Lower lobe of right lung (tissue), 2 donors: ENCODE data around the gene NLGN3. TPM values are rescaled to one million over a fixed set of nuclear protein-coding genes. Genes with fewer than 3 reads are reported as not detected.
"Not testable (repeated sequence)": the region's sequence is repeated elsewhere in the genome, so short reads cannot be mapped to it uniquely, and the experiment has no call there.

Source experiments
- ATAC-seq, 2 donors: fragments of 200-7000 bp; cut with Tn5 transposase; one replicate each; pipeline ENCODE4 v1.9.1; 2020 to 2022; ENCODE audit warnings: mild to moderate bottlenecking in 2 of 2, moderate library complexity in 2 of 2
- DNase-seq: peaks from one replicate; pipeline ENCODE4 v3.0.0-alpha.2; 2020
- H3K27ac ChIP-seq: fragments of 200-600 bp; one replicate; pipeline ENCODE4 v1.8.0; 2022
- H3K27me3 ChIP-seq: fragments of 200-600 bp; one replicate; pipeline ENCODE4 v1.8.0; 2022; ENCODE audit warnings: low read depth
- H3K36me3 ChIP-seq: fragments of 200-600 bp; one replicate; pipeline ENCODE4 v1.8.0; 2022; ENCODE audit warnings: mild to moderate bottlenecking
- H3K4me1 ChIP-seq: fragments of 200-600 bp; one replicate; pipeline ENCODE4 v1.8.0; 2022
- H3K4me3 ChIP-seq: fragments of 200-600 bp; one replicate; pipeline ENCODE4 v1.8.0; 2022; ENCODE audit warnings: mild to moderate bottlenecking
- H3K9me3 ChIP-seq: fragments of 200-600 bp; one replicate; pipeline ENCODE4 v1.8.0; 2022
- intact Hi-C: fragments of 100-400 bp; cut with DNase I; formaldehyde crosslinking; loops from one replicate; pipeline ENCODE4 v1.11.0; 2022
- total RNA-seq: library from RNA; stranded (reverse); fragmentation: NEBNext Ultra II Directional; extraction: Animal tissue kit (Norgen Biotek cat#: 25700); gene quantifications from one replicate; pipeline ENCODE4 v1.2.1, GENCODE V29; 2021
- TF ChIP-seq, protein P1 (sequence below): fragments of 200-600 bp; IDR thresholded peaks from one replicate; pipeline ENCODE4 v1.8.0; 2022; ENCODE audit warnings: antibody characterized with exemption, mild to moderate bottlenecking
- donor health status: DM: no; HTN: yes; CAD: no; lungs with severe emphysema.

Gene NLGN3
- total RNA-seq, 1 donor from 2014 or later: 1.3 TPM

DNA sequence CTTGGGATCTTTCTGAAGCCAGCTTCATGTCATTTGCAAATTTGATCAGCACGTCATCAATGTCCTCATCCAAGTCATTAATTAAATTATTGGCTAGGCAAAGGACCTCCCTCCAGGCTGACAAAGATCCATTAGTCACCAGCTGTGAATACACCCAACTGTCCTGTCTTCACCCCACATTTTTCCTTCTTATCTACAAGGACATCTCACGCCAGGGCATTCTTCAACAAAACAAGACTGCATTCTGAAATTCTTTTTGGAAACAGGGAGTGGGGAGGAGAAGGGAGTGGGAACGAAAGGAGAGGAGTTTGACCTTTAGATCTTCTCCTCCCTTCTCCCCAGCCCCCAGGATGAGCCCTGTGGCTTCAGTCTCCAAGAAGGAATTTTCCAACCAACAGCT, 32.7 kb downstream of the NLGN3 start:
- H3K4me1 ChIP-seq: no peaks in the 10 kb centered on the region
- no peak for ATAC-seq
- no peak overlapping the region for H3K27ac ChIP-seq
- TF ChIP-seq, protein P1, sequence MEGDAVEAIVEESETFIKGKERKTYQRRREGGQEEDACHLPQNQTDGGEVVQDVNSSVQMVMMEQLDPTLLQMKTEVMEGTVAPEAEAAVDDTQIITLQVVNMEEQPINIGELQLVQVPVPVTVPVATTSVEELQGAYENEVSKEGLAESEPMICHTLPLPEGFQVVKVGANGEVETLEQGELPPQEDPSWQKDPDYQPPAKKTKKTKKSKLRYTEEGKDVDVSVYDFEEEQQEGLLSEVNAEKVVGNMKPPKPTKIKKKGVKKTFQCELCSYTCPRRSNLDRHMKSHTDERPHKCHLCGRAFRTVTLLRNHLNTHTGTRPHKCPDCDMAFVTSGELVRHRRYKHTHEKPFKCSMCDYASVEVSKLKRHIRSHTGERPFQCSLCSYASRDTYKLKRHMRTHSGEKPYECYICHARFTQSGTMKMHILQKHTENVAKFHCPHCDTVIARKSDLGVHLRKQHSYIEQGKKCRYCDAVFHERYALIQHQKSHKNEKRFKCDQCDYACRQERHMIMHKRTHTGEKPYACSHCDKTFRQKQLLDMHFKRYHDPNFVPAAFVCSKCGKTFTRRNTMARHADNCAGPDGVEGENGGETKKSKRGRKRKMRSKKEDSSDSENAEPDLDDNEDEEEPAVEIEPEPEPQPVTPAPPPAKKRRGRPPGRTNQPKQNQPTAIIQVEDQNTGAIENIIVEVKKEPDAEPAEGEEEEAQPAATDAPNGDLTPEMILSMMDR: no peak
- no peak overlapping the region for H3K4me3 ChIP-seq
- DNase-seq: no peak
- no peaks in the 10 kb centered on the region for H3K27me3 ChIP-seq
- intact Hi-C loops: no loop called here
- H3K36me3 ChIP-seq: no peaks in the 10 kb centered on the region
- no peaks in the 10 kb centered on the region for H3K9me3 ChIP-seq

DNA sequence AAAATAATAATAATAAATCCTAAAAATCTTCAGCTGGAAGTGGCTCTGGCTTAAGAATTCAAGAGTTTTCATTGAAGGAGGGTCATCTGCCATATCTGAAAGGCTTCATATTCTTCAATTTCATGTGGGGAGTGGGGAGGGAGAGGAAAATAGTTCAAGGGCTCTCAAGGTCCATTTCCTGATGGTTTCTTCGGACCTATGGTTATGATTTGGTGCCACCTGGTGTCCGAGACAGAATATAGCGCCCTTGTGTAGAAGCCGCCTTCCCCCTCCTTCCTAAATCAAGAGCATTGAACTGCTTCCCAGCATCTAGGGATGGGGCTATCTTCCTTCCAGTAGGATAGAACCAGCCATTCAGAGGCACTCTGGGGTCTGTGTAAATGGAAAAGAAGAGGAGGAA, 34.3 kb downstream of the NLGN3 start:
- Histone ChIP-seq H3K36me3 (no peaks in the 10 kb centered on the region), H3K4me3 (no peak overlapping the region), H3K27me3 (no peaks in the 10 kb centered on the region), H3K9me3 (no peaks in the 10 kb centered on the region), H3K4me1 (peaks cover 6% of the 10 kb centered on the region), H3K27ac (no peak overlapping the region)
- ATAC-seq: peak; percentile 56 to 66
- TF ChIP-seq, protein P1: peak; percentile 64
- intact Hi-C loops: no loop called here
- DNase-seq: peak; percentile 47

DNA sequence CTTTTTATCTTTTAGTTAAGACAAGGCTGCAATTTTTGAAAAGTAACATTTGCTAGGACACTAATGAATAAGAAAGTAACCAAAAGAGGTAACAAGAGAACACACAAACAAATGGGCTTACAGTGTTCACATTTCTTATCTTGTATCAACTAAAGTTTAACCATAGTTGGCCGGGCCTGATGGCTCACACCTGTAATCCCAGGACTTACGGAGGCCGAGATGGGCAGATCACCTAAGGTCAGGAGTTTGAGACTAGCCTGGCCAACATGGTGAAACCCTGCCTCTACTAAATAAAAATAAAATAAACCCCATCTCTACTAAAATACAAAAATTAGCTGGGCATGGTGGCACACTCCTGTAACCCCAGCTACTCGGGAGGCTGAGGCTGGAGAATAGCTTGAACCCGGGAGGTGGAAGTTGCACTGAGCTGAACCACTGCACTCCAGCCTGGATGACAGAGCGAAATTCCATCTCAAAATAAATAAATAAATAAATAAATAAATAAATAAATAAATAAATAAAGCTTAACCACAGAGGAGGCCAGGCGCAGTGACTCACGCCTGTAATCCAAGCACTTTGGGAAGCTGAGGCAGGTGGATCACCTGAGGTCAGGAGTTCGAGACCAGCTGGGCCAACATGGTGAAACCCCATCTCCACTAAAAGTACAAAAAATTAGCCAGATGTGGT, 36.1 kb downstream of the NLGN3 start:
- H3K27me3 ChIP-seq, ATAC-seq, H3K36me3 ChIP-seq, DNase-seq, H3K27ac ChIP-seq, intact Hi-C loops, H3K4me1 ChIP-seq, H3K4me3 ChIP-seq, H3K9me3 ChIP-seq: not testable (repeated sequence)

DNA sequence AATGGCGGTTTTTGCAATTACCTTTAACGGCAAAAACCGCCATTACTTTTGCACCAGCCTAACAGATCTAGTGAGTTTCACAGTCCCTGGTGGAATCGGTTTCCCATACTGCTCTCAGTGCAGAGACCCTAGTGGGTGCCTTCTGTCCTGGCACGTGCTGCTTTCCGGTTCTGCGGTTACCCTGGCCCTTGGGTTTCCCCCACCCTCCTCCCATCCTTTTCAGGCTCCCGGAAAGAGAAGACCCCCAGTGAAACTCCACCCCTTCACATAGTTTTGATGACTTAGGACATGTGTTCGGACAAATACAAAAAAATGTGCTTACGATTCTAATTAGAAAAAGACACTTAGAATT, 36.9 kb downstream of the NLGN3 start:
- H3K4me1 ChIP-seq: peaks cover 6% of the 10 kb centered on the region
- intact Hi-C loops: no loop called here
- H3K4me3 ChIP-seq: peak overlapping the region; percentile 52
- ATAC-seq (peak; percentile 42 to 45), DNase-seq (no peak)
- no peaks in the 10 kb centered on the region for H3K27me3 ChIP-seq
- no peaks in the 10 kb centered on the region for H3K36me3 ChIP-seq
- H3K27ac ChIP-seq: peak overlapping the region; percentile 84
- TF ChIP-seq, protein P1: no peak
- H3K9me3 ChIP-seq: no peaks in the 10 kb centered on the region

DNA sequence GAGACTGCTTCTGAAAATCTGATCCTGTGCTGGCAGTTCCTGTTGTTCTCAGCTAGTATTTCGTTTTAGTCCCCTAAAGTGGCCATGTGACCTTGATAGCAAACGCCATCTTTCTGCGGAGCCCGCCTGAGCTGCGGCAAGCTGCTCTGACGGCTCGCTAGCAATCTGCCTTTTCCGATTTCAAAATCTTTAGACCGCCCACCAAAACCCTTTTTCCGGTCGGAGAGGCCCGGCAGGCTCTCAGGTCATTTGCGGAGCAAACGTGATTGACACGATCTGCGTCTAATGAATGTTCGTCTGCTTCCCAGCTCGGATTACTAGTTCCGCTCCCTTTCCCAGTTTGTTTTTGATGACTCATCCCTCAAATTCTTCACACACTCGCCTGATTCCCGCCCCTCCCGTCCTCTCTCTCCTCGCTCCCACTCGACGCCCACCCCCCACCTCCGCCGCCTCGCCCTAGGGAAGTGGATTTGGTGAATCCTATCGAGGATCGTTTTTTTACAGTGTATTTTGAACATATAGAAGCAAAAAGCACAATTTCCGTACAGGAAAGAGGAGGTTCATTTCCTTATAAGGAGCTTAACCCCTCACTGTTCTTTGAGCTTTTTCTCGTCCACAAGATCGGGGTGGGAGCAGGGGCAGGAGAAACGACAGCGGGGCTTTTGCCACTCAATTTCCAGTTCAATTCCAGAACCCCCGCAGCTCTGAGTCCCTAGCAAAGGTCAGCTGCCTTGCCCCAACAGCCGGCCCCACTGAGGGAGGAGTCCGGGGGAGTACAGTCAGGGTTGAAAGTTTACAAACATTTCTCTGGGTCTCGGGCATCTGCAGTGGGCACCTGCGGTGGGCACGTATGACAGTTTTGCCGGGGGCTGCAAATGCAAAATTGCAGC, 37.5 kb downstream of the NLGN3 start:
- Histone ChIP-seq H3K4me1 (peaks cover 6% of the 10 kb centered on the region), H3K27ac (peak overlapping the region; percentile 84), H3K27me3 (no peaks in the 10 kb centered on the region), H3K36me3 (no peaks in the 10 kb centered on the region), H3K4me3 (peak overlapping the region; percentile 52), H3K9me3 (no peaks in the 10 kb centered on the region)
- TF ChIP-seq, protein P1: no peak
- ATAC-seq (peak; percentile 95 to 97), DNase-seq (peak; percentile 85)
- intact Hi-C loops: no loop called here

DNA sequence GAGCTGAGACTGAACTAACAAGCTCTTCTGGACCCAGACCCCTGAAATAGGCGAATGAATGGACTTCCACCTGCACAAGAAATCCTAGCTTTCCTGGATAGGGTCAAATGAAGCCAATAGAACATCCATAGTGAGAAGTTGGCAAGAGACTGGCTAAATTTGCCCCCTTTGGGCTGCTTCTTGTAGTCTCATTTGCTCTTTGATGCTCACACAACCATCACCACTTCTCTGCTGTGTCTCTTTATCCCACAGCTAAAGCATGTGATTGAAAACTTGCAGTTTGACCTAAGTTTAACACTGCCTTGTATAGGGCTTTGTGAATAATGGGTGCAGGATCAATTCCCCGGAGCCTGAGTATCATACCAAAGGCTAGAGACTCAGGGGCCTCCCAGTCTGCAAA, 38.2 kb downstream of the NLGN3 start:
- ATAC-seq: no peak
- Histone ChIP-seq H3K9me3 (no peaks in the 10 kb centered on the region), H3K27me3 (no peaks in the 10 kb centered on the region), H3K4me3 (peak overlapping the region; percentile 52), H3K4me1 (peaks cover 6% of the 10 kb centered on the region), H3K36me3 (no peaks in the 10 kb centered on the region), H3K27ac (peak overlapping the region; percentile 84)
- TF ChIP-seq, protein P1: no peak
- no peak for DNase-seq
- intact Hi-C loops: no loop called here
